Iris pigment epithelial cell (primary cell): ENCODE results near the gene SEC24B.

Experiments
- DNase-seq: peaks from one replicate; pipeline ENCODE4 v3.0.0-alpha.2; 2011; ENCODE audit warnings: low read depth

SEC24B gene

DNA sequence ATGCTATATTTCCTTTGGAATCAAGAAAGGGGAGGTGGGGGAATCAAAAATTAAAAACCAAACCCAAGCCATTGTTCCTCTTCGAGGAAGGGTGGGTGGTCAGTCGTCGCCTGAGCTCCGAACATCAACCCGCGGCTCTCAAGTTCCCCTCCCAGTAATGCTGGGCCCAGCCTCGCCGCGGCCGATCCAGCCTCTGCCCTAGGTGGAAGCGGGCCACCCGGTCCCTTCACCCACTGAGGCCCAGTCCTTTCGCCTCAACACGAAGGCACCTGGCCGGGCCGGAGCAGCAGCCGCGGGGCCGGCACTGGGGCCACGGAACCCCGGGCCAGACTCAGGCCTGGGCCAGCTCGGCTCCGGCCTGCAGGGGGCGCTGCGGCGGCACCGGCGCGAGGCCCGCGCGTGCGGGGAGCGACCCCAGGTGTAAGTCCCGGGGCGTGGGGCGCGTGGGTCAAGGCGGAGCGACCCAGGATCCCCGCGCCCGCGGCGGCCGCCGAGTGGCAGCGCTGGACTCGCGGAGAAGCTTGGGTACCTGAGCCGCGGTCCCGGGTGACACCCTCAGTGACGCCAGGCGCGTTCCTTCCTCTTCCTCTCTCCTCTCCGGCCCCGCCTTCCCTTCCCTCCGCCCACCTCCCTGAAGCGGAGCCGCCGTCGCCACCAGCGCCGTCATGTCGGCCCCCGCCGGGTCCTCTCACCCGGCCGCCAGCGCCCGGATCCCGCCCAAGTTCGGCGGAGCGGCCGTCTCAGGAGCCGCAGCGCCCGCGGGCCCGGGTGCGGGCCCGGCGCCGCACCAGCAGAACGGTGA, at the start of gene SEC24B:
SEC24B (plus strand) TSS at position 611 of the 802 bp plus-strand sequence; CDS start at position 666, 55 bp downstream.
- DNase-seq, result peak; percentile 68

DNA sequence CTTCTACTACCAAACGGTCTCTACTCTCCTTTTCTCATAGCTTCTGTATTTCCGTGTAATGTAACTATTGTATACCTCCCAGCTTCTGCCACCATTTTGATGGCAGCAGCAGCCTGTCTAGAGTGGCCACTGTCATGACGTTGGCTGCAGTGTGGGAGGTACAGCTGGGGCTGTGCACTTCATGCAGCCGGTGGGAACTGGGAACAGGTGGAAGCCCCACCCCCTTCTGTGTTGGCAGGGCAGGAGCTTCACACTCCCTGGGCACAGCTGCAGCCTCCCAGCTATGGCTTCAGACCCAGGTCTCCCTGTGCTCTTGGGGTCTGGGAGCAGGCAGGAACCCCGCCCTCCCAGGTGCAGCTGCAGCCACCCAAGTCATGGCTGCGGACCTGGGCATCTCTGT, 49.8 kb upstream of the SEC24B start:
- DNase-seq, result no peak

GRCh38 chr4:109385260-109385659, 48.4 kb upstream of the SEC24B start:
- no peak for DNase-seq

DNA sequence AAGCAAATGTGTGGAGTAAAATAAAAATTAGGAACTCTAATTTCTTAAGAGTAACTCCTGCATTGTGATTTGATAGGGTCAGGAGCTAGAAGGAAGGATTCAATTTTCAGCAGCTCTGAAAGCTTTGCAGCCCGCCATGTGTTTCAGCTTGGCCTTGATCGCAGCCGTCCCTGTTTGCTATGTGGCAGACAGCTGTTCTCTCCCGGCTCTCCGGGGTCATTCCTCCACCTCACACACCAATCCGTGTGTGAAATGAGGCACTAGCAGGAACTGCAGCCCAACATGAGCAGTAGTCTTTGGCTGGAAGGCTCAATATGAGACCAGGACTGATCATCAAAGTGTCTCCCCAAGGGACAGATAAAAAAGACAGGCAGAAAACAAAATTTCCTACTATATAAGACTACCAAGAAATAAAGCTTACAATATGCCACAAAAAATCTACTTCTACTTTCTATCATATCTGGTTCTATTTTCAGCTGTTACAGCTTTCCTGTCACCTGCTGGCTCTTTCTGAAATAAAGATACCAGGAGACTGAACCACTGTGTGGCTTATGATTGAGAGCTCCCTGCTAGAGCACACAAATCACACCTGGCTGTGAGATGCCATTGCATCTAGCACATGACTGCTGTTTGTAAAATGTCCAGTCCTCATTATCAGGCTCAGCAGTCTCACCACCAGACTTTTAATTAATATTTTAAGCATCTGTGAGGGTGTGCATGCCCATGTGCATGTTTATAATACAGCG, 44.1 kb upstream of the SEC24B start:
- no peak for DNase-seq

DNA sequence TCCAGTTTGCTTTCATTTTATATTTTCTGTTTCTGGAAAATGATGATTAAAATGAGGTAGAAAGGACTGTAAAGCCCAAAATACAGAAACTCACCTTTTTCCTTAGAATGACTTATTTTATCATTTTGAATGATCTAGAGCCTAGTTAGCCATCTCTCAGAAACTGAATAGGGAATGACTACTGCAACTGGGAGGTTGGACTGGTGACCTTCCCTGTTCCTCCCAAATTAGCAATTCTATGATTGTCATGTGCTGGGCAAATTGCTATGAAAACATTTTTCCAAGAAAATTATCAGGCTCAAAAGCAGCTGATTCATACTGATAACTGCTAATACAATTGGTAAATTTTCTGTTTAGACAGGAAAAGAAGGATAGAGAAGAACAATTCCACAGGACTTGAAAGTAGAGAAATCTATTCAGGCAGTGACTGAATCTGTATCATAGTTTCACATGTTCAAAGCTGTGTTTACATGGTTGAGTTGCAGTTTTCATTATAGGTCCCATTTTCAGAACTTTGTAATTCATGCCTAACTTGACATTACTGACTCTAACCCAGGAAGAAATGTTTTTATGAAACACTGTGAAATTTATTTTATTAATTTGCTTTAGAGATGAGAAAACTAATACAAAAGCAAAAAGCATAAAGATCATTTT, 43.4 kb upstream of the SEC24B start:
- no peak for DNase-seq

- no peak for DNase-seq
Measured at GRCh38 chr4:109395694-109396093, 37.9 kb upstream of the SEC24B start.

DNA sequence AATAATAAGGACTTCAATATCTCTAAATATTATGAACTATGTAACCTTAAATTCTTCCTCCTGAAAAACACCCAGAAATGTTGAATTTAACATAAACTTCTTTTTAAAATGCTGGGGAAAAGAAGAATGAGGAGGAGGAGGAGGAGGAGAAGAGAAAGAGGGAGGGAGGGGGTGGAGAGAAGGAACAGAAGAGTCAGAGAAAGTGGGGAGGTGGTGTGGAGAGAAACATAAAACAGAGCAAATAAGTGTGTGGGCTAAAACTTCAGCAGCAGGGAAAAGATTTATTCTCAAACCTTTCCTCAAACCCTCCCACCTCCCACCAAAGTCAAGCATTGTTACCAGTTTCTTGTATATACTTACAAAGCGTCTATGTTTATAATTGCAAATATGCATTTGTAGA, 34.7 kb upstream of the SEC24B start:
- DNase-seq, result no peak

GRCh38 chr4:109406337-109406931, 27.2 kb upstream of the SEC24B start:
- peak; percentile 75 for DNase-seq

DNA sequence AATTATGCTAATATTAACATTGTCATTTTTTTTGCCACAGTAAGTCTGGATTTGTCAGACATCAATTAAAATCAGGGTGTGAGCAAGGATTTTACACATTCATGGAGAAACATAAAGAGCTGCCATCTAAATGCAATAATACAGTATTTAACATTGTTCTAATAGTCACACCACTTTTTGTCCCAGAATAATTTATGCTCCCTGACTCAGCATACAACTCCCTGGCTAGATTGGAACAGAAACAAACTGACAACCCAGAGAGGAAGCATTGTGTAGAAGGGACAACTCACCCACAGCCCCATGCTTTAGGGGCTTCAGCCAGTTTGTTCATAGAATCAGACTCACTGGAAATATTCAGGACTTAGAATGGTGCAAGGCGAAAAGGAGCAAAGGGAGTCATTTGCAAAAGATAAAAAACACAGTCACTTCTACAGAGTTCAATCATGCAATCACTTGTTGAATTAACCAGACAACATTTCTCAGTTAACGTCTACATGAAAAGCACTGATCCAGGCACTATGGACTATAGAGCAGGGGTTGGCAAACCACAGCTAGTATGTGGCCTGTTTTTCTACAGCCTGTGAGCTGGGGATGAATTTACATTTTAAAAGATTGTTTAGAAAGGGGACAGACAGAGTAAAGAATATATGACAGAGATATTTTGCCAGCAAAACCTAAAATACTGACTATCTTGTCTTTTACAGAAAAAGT, 26.4 kb upstream of the SEC24B start:
- DNase-seq, result no peak

GRCh38 chr4:109408711-109409110, 24.9 kb upstream of the SEC24B start:
- DNase-seq, result no peak

GRCh38 chr4:109410226-109410625, 23.4 kb upstream of the SEC24B start:
- DNase-seq, result no peak

DNA sequence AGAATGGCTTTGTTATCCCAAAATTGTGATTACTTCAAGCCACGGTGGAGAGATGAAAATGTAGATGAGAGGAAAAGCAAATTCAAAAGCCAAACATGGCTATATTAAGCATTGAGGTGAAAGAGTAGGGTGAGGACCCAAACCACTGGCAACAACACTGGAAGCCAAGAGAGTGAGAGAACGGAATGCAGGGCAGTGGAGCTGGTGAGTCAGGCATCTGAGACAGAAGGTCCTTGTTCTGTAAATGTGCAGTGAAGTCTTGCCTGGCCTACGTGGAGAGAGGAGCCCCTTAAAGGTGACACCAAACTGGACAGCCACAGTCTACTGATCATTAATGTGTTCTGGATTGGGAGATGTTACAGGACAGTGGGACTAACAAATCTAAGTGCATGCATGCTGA, 22.8 kb upstream of the SEC24B start:
- DNase-seq, result peak; percentile 47

DNA sequence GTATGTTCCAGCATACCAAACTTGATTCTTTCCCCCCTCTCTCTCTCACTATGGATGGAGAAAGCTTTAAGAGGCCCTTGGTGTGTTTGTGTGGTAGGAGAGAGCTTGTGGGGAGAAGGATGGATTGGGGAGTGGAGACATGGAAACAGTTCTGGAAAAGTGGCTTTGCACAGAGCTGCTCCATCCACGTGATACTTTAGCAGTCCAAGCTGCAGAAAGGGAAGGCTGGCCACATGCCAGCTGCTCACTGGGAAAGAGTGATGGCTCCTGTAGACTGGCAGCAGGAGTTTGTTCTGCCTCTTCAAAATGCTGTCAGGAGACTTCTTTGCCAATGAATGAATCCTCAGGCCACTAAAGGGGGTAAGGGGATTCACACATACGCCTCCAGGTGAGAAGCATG, 21.7 kb upstream of the SEC24B start:
- DNase-seq, result peak; percentile 4

GRCh38 chr4:109412776-109413175, 20.8 kb upstream of the SEC24B start:
- DNase-seq, result no peak

DNA sequence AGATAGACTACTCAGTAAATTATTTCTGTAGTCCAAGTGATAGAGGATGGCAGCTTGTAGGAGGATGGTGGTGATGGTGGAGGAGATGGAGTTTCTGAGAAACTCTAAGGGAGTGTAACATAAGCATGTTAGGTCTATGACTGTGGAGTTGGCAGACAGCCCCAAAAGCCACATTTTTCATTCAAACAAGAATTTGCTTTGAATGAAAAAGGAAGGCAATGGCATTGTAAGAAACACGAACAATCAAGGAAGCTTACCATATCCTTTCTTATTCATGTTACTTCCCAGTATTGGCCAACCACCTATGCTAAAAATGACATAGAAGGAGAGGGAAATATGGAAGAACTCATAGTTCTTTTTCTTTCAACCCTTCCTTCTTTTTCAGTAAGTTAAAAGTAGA, 18.7 kb upstream of the SEC24B start:
- peak; percentile 32 for DNase-seq

DNA sequence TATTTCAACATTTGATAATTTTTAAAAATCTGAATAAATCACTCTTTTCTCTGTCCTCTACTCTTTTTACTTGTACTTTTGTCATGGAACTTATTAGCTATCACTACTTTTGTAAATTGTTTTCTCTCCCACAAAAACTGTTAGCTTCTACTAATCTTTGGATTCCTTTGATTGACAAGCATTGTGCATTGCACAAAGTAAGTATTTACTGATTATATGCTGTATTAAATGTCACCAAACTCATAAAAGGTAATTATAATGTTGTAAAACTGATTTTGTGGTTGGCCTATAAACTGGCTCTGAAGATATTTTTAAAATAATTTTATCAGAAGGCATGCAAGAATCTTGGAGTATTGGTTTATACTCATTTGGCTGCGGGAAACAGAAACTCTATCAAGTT, 15.0 kb upstream of the SEC24B start:
- no peak for DNase-seq

DNA sequence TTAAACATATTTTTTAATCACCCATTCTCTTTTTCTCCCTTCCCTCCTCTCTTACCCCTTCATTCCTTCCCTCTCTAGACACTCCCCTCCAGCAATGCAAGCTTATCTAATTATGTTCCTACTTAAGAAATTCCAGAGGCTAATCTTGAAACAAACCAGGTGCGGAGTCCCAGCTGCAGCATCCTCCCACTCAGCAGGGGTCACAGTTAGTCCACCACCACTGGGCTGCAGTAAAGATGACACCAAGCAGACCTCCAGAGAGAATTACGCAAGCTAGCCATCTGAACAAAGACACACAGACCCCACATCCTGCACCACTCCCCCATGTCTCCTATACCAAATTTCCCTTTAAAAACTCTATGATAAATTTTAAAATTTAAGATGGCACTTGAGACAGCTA, 13.9 kb upstream of the SEC24B start:
- DNase-seq, result no peak

GRCh38 chr4:109424093-109424841, 9.3 kb upstream of the SEC24B start:
- DNase-seq, result no peak

GRCh38 chr4:109425405-109425804, 8.2 kb upstream of the SEC24B start:
- DNase-seq, result no peak

DNA sequence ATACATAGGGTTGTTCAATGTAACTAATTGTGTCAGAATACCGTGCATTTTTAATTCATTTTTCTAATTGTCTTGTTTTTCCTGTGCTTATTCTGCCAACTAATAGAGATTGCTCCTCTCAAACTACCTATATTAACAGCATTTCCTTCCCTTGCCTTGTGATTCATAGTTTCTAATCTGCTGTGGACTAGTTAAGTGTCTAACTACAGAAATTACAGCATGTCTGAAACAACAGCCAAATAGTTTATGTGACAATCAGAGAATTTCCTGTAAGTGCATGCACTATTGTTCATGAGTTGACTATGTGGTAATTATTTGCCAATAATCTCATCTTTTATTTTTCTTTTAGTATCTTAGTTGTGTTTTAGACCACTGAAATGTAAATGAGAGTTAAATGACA, 4.1 kb upstream of the SEC24B start:
- peak; percentile 68 for DNase-seq

DNA sequence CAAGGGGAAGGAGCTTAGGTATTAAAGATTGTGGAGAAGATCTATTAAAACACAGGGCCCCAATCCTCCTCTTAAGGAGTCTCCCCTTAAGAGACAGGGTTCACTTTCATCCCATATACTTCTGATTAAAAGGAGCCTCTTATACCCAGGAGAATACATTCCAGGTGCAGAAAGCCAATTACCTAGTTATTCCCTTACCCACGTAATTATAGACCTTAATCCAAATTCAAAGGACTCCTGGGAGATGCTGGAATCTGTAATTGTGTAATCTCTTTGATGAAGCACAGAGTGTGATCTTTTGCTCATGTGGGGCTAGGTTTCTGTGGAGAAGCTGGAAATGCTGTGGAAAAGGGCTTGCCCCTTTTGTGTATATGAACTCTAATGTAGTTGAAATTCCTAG, 1.4 kb upstream of the SEC24B start:
- no peak for DNase-seq
